Vagina (tissue), 2 donors: Measurements from ENCODE around the gene CKS1B. TPM values are rescaled to one million over a fixed set of nuclear protein-coding genes. Genes with fewer than 3 reads are reported as not detected.
A peak's percentile ranks its signal among the peaks of the same experiment; 100 is the strongest.

Experiments used
- DNase-seq, 2 donors: peaks; one replicate each; pipeline ENCODE4 v3.0.0-alpha.2; 2017; ENCODE audit errors: extremely low spot score in 2 of 2
- H3K27ac ChIP-seq: fragments of 200-600 bp; sonication (generic); one replicate; pipeline ENCODE4 v1.5.1; 2019
- H3K27me3 ChIP-seq: fragments of 200-600 bp; sonication (generic); one replicate; pipeline ENCODE4 v1.5.1; 2019
- H3K36me3 ChIP-seq, 2 donors: fragments of 200-600 bp; sonication (generic); one replicate each; pipeline ENCODE4 v1.5.1; 2017 to 2019
- H3K4me1 ChIP-seq: fragments of 200-600 bp; sonication (generic); one replicate; pipeline ENCODE4 v1.5.1; 2019
- H3K4me3 ChIP-seq, 2 donors: fragments of 200-600 bp; sonication (generic); 1 replicate in 1 of 2; 2 replicates in 1 of 2; pipeline ENCODE4 v1.5.1; 2016 to 2019
- H3K9me3 ChIP-seq: fragments of 200-600 bp; sonication (generic); one replicate; pipeline ENCODE4 v1.5.1; 2019
- POLR2A ChIP-seq, 2 donors: fragments of 450-650 bp; IDR thresholded peaks; one replicate each; pipeline ENCODE4 v1.6.1; 2017; ENCODE audit warnings: antibody characterized with exemption in 2 of 2, mild to moderate bottlenecking in 2 of 2, moderate library complexity in 2 of 2
- POLR2AphosphoS5 ChIP-seq, 2 donors: sonication (generic); formaldehyde crosslinking; IDR thresholded peaks; one replicate each; pipeline ENCODE4 v1.9.0; 2017; ENCODE audit warnings: antibody characterized with exemption in 2 of 2, mild to moderate bottlenecking in 2 of 2, low read depth in 1 of 2; ENCODE audit not compliant: insufficient read depth in 1 of 2
- intact Hi-C: fragments of 100-400 bp; cut with DNase I; formaldehyde crosslinking; loops from one replicate; pipeline ENCODE4 v1.15.1; 2023
- total RNA-seq: library from RNA; depleted of rRNA; stranded (reverse); fragments of >200 nt; gene quantifications from one replicate; pipeline ENCODE4 v1.2.3, GENCODE V29; 2016
- TF ChIP-seq, protein P1 (sequence below), 3 experiments: fragments of 450-650 bp in 2 of 3; fragments of 200-600 bp in 1 of 3; sonication (generic) in 1 of 3; IDR thresholded peaks; one replicate each; pipeline ENCODE4 v1.5.1; 2017 to 2019; ENCODE audit warnings: antibody characterized with exemption in 3 of 3, mild to moderate bottlenecking in 2 of 3, moderate library complexity in 2 of 3

CKS1B gene
- total RNA-seq, 1 donor from 2014 or later = 30.4 TPM

DNA sequence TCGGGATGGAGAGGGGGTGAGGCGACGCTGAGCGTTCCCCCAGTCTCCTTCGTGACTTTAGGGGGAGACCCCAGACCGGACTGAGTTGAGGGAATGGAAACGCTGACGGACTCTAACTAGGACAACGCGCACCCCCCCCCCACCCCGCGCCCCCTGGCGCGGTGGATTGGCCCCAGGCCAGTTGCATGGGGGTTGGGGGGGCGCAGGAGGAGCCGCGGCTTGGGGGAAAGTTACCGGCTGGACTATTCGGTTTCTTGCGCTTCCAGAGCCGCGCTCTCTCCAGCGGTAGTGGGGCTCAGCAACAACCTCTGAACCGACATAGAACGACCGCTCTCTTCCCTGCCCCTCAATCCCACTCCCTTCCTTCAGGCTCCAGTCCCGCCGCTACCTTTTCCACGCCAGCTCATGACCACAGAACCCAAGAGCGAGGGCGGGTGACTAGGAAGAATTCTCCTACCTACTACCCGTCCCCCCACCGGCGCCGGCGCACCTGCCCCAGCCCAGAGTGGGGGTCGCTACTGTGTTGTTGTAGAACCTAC is 28.8 kb downstream of the CKS1B start:
- peak overlapping the region; percentile 84 to 85 for H3K4me3 ChIP-seq
- no peaks in the 10 kb centered on the region for H3K27me3 ChIP-seq
- no peak for TF ChIP-seq POLR2AphosphoS5 (IDR thresholded peaks at IDR 0.05; ENCODE audit: insufficient read depth in 1 of 2, low read depth in 1 of 2)
- no peaks in the 10 kb centered on the region for H3K9me3 ChIP-seq
- H3K36me3 ChIP-seq = no peaks in the 10 kb centered on the region
- peak overlapping the region; percentile 99 for H3K27ac ChIP-seq
- peaks cover 69% of the 10 kb centered on the region for H3K4me1 ChIP-seq
- intact Hi-C loops = loop anchor here (5.0 kb wide), 3 partner anchors 36 to 676 kb away; partner anchors contain the start of genes ADAM15 and ATP8B2
- DNase-seq = no peak

DNA sequence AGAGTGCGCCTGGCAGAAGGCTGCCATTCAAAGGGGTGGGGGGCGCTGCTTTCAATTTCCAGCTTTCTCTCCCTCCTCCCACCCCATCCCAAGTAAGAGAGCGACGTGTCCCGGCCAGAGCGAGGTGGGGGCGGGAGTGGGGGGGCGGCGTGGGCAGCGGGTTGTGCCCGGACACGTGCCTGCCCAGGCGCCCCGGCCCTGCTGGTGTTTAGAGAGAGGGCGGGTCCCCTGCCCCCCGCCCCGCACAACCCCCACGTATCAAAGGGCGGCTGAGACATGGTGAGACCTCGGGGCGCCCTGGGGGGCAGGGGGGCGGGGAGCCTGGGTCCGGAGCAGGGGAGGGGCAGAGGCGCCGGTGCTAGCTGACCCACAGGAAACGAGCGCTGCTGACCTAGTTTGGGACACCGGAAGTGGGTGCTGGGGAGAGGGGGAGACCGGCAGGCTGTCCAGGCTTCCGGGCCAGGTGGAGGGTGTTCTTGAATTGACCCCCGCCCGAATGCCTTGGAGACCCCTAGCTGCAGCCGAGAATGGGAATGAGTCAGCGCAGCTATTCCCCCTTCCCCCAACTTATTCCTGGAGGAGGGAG is 29.4 kb downstream of the CKS1B start:
- Histone ChIP-seq H3K36me3 (no peaks in the 10 kb centered on the region), H3K4me3 (peak overlapping the region; percentile 84 to 85), H3K27ac (peak overlapping the region; percentile 99), H3K9me3 (no peaks in the 10 kb centered on the region), H3K4me1 (peaks cover 69% of the 10 kb centered on the region), H3K27me3 (no peaks in the 10 kb centered on the region)
- intact Hi-C loops = loop anchor here (5.0 kb wide), 3 partner anchors 37 to 677 kb away; partner anchors contain the start of genes ADAM15 and ATP8B2
- DNase-seq = peak in 1 of 2 donors; percentile 91
- TF ChIP-seq, protein P1, sequence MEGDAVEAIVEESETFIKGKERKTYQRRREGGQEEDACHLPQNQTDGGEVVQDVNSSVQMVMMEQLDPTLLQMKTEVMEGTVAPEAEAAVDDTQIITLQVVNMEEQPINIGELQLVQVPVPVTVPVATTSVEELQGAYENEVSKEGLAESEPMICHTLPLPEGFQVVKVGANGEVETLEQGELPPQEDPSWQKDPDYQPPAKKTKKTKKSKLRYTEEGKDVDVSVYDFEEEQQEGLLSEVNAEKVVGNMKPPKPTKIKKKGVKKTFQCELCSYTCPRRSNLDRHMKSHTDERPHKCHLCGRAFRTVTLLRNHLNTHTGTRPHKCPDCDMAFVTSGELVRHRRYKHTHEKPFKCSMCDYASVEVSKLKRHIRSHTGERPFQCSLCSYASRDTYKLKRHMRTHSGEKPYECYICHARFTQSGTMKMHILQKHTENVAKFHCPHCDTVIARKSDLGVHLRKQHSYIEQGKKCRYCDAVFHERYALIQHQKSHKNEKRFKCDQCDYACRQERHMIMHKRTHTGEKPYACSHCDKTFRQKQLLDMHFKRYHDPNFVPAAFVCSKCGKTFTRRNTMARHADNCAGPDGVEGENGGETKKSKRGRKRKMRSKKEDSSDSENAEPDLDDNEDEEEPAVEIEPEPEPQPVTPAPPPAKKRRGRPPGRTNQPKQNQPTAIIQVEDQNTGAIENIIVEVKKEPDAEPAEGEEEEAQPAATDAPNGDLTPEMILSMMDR (IDR thresholded peaks at IDR 0.05) = no peak
- TF ChIP-seq POLR2AphosphoS5 (IDR thresholded peaks at IDR 0.05; ENCODE audit: insufficient read depth in 1 of 2, low read depth in 1 of 2) = no peak
- TF ChIP-seq POLR2A (IDR thresholded peaks at IDR 0.05) = no peak

DNA sequence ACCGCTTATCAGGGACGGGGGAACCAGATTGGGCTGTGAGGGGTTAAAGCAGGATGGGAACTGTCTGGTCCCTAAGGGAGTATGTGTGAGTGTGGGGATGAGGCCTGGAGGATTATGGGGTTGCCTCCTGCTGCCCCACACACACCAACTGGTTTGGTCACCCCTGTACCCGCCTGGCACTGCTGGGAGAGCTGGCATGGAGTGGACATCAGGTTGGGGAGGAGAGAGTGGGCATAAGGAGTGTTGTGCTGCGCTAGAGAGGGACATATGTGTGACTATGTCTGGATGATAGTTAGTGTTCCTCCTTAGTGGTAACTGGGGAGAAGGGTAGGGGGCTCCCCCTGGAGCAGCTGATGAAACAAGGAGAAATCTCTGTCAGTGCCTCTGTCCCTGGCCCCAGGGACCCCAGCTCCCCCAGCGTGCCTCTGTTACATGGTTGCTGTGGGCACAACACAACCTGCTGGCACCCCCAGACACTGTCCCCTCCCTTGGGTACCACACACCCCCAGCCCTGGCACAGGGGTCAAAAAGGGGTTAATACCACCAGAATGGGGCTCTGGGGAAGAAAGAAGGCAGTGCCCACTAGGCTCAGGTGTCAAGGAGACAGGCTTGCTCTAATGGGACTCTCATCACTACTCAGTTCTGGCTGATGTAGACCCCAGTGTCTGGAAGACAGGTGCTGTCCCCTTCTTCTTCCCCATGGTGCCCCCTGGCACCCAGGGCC is 30.0 kb downstream of the CKS1B start:
- TF ChIP-seq, protein P1 (IDR thresholded peaks at IDR 0.05) = no peak
- TF ChIP-seq POLR2AphosphoS5 (IDR thresholded peaks at IDR 0.05; ENCODE audit: insufficient read depth in 1 of 2, low read depth in 1 of 2) (no peak), POLR2A (IDR thresholded peaks at IDR 0.05) (no peak)
- H3K9me3 ChIP-seq = no peaks in the 10 kb centered on the region
- peak overlapping the region; percentile 99 for H3K27ac ChIP-seq
- peaks cover 69% of the 10 kb centered on the region for H3K4me1 ChIP-seq
- H3K27me3 ChIP-seq = no peaks in the 10 kb centered on the region
- H3K36me3 ChIP-seq = no peaks in the 10 kb centered on the region
- intact Hi-C loops = loop anchor here (5.0 kb wide), 3 partner anchors 37 to 677 kb away; partner anchors contain the start of genes ADAM15 and ATP8B2
- peak in 1 of 2 donors; percentile 90 for DNase-seq
- peak overlapping the region; percentile 84 to 85 for H3K4me3 ChIP-seq

DNA sequence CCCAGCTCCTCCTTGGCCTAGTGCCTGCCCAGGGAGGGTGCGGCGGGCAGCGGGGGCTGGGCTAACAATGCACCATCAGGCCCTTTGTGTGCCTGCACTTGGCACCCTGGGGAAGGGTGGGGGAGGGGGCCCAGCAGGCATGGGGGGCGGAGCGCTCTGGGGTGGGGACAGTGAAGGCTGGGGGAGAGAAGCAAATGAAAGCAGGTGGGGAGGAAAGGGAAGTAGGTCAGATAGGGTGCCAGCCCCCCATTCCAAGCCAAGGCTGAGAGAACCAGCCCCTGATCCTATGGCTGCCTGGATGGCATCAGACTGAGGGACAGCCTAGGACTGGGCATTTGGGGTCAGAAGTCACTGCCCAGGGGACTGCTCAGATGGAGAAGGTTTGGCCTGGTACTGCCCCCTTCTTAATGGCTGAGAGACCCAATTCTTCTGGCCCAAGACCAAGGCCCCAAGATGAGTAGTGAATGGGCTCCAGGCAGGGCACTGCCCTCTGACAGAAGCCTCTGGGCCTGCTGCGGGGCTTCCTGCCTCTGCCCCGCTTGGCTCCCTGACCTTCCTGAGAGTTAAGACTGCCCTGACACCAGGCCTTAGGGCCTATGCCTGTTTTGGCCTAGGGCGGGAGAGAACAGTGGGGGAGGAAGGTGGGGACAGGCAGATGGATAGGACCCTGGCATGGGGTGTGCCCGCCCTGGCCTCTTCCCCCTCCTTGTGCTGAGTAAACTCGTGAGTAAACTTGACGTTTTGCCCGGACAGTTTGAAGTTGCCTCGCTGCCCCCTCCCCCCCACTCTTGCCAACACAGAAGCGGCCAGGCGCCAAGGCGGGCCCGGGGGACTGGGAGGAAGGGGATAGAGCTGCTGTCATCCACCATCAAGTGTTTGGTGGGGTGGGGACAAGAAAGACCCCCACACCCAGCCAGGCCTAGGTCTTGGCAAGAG is 30.9 kb downstream of the CKS1B start:
- DNase-seq = no peak
- Histone ChIP-seq H3K4me1 (peaks cover 68% of the 10 kb centered on the region), H3K4me3 (peak overlapping the region; percentile 84 to 85), H3K9me3 (no peaks in the 10 kb centered on the region), H3K36me3 (no peaks in the 10 kb centered on the region), H3K27me3 (no peaks in the 10 kb centered on the region), H3K27ac (peak overlapping the region; percentile 99)
- TF ChIP-seq POLR2AphosphoS5 (IDR thresholded peaks at IDR 0.05; ENCODE audit: insufficient read depth in 1 of 2, low read depth in 1 of 2) (peak in 1 of 2 donors; percentile 55), POLR2A (IDR thresholded peaks at IDR 0.05) (no peak)
- TF ChIP-seq, protein P1 (IDR thresholded peaks at IDR 0.05) = no peak
- intact Hi-C loops = no loop called here

DNA sequence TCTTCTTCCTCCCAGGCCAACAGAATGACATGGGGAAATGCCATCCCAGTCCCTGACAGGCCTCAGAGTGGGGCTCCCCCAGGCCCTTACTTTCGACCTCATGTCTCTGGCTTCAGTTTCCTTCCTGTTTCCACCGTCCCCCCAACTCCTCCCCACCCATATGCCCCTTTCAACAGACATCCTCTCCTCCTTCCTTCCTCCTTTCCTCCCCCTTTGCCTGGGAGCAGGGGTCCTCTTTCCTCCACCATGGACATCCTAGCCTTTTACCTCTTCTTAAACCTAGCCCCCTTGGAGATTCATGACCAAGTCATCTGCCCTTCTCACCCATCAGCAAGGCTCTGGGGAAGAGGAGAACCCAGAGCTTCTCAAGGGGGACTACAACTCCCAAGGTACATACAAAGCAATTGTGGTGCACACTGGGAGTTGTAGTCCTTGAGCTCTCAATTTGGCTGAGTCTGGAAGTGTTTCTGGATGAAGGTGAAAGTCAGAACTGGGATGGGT is 32.2 kb downstream of the CKS1B start:
- TF ChIP-seq POLR2A (IDR thresholded peaks at IDR 0.05) (no peak), POLR2AphosphoS5 (IDR thresholded peaks at IDR 0.05; ENCODE audit: insufficient read depth in 1 of 2, low read depth in 1 of 2) (no peak)
- TF ChIP-seq, protein P1 (IDR thresholded peaks at IDR 0.05) = no peak

More for the DNA sequence above, 32.2 kb downstream of the CKS1B start:
- intact Hi-C loops = no loop called here
- Histone ChIP-seq H3K4me3 (no peak overlapping the region), H3K36me3 (no peaks in the 10 kb centered on the region), H3K27ac (peak overlapping the region; percentile 99), H3K4me1 (peaks cover 80% of the 10 kb centered on the region), H3K9me3 (no peaks in the 10 kb centered on the region), H3K27me3 (no peaks in the 10 kb centered on the region)
- DNase-seq = no peak
